HepG2 (cell line): ENCODE results near the gene ZMYND8. TPM values are rescaled to one million over a fixed set of nuclear protein-coding genes. Genes with fewer than 3 reads are reported as not detected.

Experiments used
- ATAC-seq: fragments of 200-7000 bp; cut with Tn5 transposase; 3 replicates; pipeline ENCODE4 v1.9.1; 2020; ENCODE audit warnings: mild to moderate bottlenecking, moderate library complexity
- BruUV-seq: library from RNA; stranded (reverse); fragments of 400-500 nt; replicated peaks from 2 replicates; lab custom pipeline; 2021; lab: Mats Ljungman, UMichigan
- CTCF ChIA-PET: fragments of 300-600 bp; formaldehyde crosslinking; extraction: SDS; loops from one replicate; lab custom pipeline; 2021; ENCODE audit warnings: low total read pairs, inconsistent platforms, low intra/inter-chr PET ratio; lab: Yijun Ruan, JAX
- POLR2A ChIA-PET: fragments of 350-600 bp; sonication (Branson Sonifier 250); formaldehyde crosslinking; loops from one replicate; lab custom pipeline; 2020; ENCODE audit warnings: antibody characterized with exemption, inconsistent platforms; lab: Yijun Ruan, JAX
- DNase-seq: peaks from one replicate; pipeline ENCODE4 v3.0.0-alpha.2; 2015; ENCODE audit warnings: low spot score
- FAIRE-seq: peaks from 3 replicates; lab custom pipeline; 2011; peaks lifted over from hg19 to GRCh38; lab: Jason Lieb, UNC
- H2AFZ ChIP-seq: one replicate; pipeline ENCODE4 v1.6.1; 2011; ENCODE audit warnings: low read length, inconsistent platforms
- H3K27ac ChIP-seq: fragments of 300-600 bp; 3 replicates; pipeline ENCODE4 v1.8.0; 2011; ENCODE audit warnings: mixed run types, mild to moderate bottlenecking, mixed read lengths, low read length, inconsistent platforms; ENCODE audit not compliant: insufficient read depth; ENCODE audit errors: extremely low read length
- H3K27me3 ChIP-seq, 2 experiments: fragments of 200-600 bp in 1 of 2; 2 replicates in 1 of 2; 3 replicates in 1 of 2; pipeline versions ENCODE4 v1.6.0 to v1.8.0; 2011; ENCODE audit warnings: low read length in 2 of 2, mild to moderate bottlenecking in 2 of 2, moderate library complexity in 2 of 2, inconsistent platforms in 1 of 2; ENCODE audit not compliant: insufficient read depth in 2 of 2, control insufficient read depth in 1 of 2
- H3K36me3 ChIP-seq, 2 experiments: fragments of 200-600 bp in 1 of 2; replicated peaks in 1 of 2; 2 replicates in 1 of 2; 3 replicates in 1 of 2; pipeline versions ENCODE4 v1.5.1 to v1.8.0; 2011; ENCODE audit warnings: low read length in 2 of 2, inconsistent platforms in 1 of 2; ENCODE audit not compliant: insufficient read depth in 2 of 2, control insufficient read depth in 1 of 2
- H3K4me1 ChIP-seq: 2 replicates; pipeline ENCODE4 v1.5.1; 2012; ENCODE audit warnings: low read length, inconsistent platforms; ENCODE audit not compliant: insufficient read depth
- H3K4me2 ChIP-seq: 2 replicates; pipeline ENCODE4 v1.6.0; 2011; ENCODE audit warnings: low read depth, low read length, inconsistent platforms
- H3K4me3 ChIP-seq, 3 experiments: fragments of 200-600 bp in 1 of 3; sonication (generic), shearing (Covaris generic) in 1 of 3; replicated peaks in 1 of 3; 2 replicates each; pipeline ENCODE4 v1.5.1; 2011 to 2016; ENCODE audit warnings: low read length in 3 of 3, inconsistent platforms in 2 of 3, low read depth in 2 of 3, mild to moderate bottlenecking in 2 of 3, control low read depth in 1 of 3, mixed read lengths in 1 of 3; ENCODE audit not compliant: insufficient read depth in 1 of 3
- H3K79me2 ChIP-seq: one replicate; pipeline ENCODE4 v1.6.1; 2011; ENCODE audit warnings: low read length, inconsistent platforms; ENCODE audit not compliant: insufficient read depth
- H3K9ac ChIP-seq: 2 replicates; pipeline ENCODE4 v1.6.0; 2011; ENCODE audit warnings: mild to moderate bottlenecking, low read depth, low read length, inconsistent platforms; ENCODE audit not compliant: insufficient read depth
- H3K9me3 ChIP-seq: 2 replicates; pipeline ENCODE4 v1.5.1; 2012; ENCODE audit warnings: mild to moderate bottlenecking, low read length
- H4K20me1 ChIP-seq: 2 replicates; pipeline ENCODE4 v1.6.0; 2011; ENCODE audit warnings: inconsistent platforms, mild to moderate bottlenecking, low read length, moderate library complexity; ENCODE audit not compliant: insufficient read depth
- ARID2 ChIP-seq: sonication (generic); formaldehyde crosslinking; IDR thresholded peaks from 2 replicates; pipeline ENCODE4 v1.8.1; 2022; ENCODE audit warnings: mild to moderate bottlenecking, missing genetic modification reagents, borderline replicate concordance
- ASH2L ChIP-seq: fragments of 300-600, 200-600 bp; sonication (generic); IDR thresholded peaks from 2 replicates; pipeline ENCODE4 v1.7.0; 2017; ENCODE audit warnings: low read depth, mild to moderate bottlenecking, moderate library complexity, mixed read lengths, low read length; ENCODE audit not compliant: insufficient read length
- FOSL1 ChIP-seq: sonication (generic); formaldehyde crosslinking; IDR thresholded peaks from 2 replicates; pipeline ENCODE4 v1.9.0; 2021; ENCODE audit warnings: missing genetic modification reagents, borderline replicate concordance
- HNRNPH1 ChIP-seq: fragments of 200-400 bp; formaldehyde crosslinking; optimal IDR thresholded peaks from 2 replicates; pipeline ENCODE3; 2017; ENCODE audit warnings: mild to moderate bottlenecking, low read depth, low read length
- MAZ ChIP-seq, 2 experiments: sonication (generic) in 1 of 2; formaldehyde crosslinking in 1 of 2; IDR thresholded peaks; 2 replicates each; pipeline versions ENCODE4 v1.5.0 to v1.6.1; 2012 to 2020; ENCODE audit warnings: low read depth in 2 of 2, mild to moderate bottlenecking in 2 of 2, borderline replicate concordance in 1 of 2, improper control_type of control experiment in 1 of 2, low read length in 1 of 2, missing genetic modification reagents in 1 of 2, moderate library complexity in 1 of 2
- NFE2 ChIP-seq: sonication (generic); formaldehyde crosslinking; IDR thresholded peaks from 2 replicates; pipeline ENCODE4 v1.4.0; 2020; ENCODE audit warnings: missing genetic modification reagents
- PHF20 ChIP-seq: sonication (generic); formaldehyde crosslinking; IDR thresholded peaks from 2 replicates; pipeline ENCODE4 v1.5.0; 2020; ENCODE audit warnings: mild to moderate bottlenecking, missing genetic modification reagents
- RXRB ChIP-seq: IDR thresholded peaks from 2 replicates; pipeline ENCODE4 v1.6.1; 2016; ENCODE audit warnings: borderline replicate concordance, missing genetic modification reagents, missing compliant biosample characterization
- SOX13 ChIP-seq, 3 experiments: fragments of 450-650 bp in 1 of 3; sonication (generic) in 1 of 3; formaldehyde crosslinking in 1 of 3; IDR thresholded peaks in 2 of 3; conservative IDR thresholded peaks in 1 of 3; 2 replicates each; pipeline versions ENCODE4 v1.5.0 to v1.6.1; 2016 to 2020; ENCODE audit warnings: antibody characterized with exemption in 1 of 3, mild to moderate bottlenecking in 1 of 3, missing compliant biosample characterization in 1 of 3, missing genetic modification reagents in 1 of 3, moderate library complexity in 1 of 3
- SUZ12 ChIP-seq: fragments of 150-350 bp; IDR thresholded peaks from 2 replicates; pipeline ENCODE4 v1.6.1; 2014; ENCODE audit warnings: low read depth, low read length
- ZEB1 ChIP-seq: IDR thresholded peaks from 2 replicates; pipeline ENCODE4 v1.6.1; 2012; ENCODE audit warnings: mild to moderate bottlenecking, low read depth, inconsistent platforms; ENCODE audit not compliant: insufficient replicate concordance
- ZFYVE20 ChIP-seq: sonication (generic); formaldehyde crosslinking; IDR thresholded peaks from 2 replicates; pipeline ENCODE4 v1.8.0; 2023; ENCODE audit warnings: low read depth, mild to moderate bottlenecking, moderate library complexity, missing genetic modification reagents, borderline replicate concordance
- ZNF605 ChIP-seq: sonication (generic); formaldehyde crosslinking; IDR thresholded peaks from 2 replicates; pipeline ENCODE4 v1.8.0; 2022; ENCODE audit warnings: mild to moderate bottlenecking, missing genetic modification reagents
- ZNF616 ChIP-seq: sonication (generic); formaldehyde crosslinking; IDR thresholded peaks from 2 replicates; pipeline ENCODE4 v1.5.0; 2020; ENCODE audit warnings: low read depth, mild to moderate bottlenecking, missing genetic modification reagents
- ZNF644 ChIP-seq: IDR thresholded peaks from 2 replicates; pipeline ENCODE4 v1.6.1; 2016; ENCODE audit warnings: low read depth
- ZNF713 ChIP-seq: sonication (generic); formaldehyde crosslinking; IDR thresholded peaks from 2 replicates; pipeline ENCODE4 v1.4.0; 2020; ENCODE audit warnings: mild to moderate bottlenecking, missing genetic modification reagents
- WGBS: methylation state at CpG from one replicate; pipeline ENCODE4 v1.1.6; 2017; ENCODE audit warnings: low lambda C conversion rate; 5-methylcytosine and 5-hydroxymethylcytosine counted together
- in situ Hi-C: cut with HindIII; loops from 2 replicates; pipeline ENCODE4 v1.10.0; 2017; ENCODE audit warnings: low pct_unique_long_range_greater_than_20kb; ENCODE audit not compliant: extremely low pct_ligation_motif_present
- intact Hi-C: fragments of 100-400 bp; cut with micrococcal nuclease; formaldehyde crosslinking; loops from one replicate; pipeline ENCODE4 v1.10.0; 2022; ENCODE audit not compliant: unreplicated experiment
- polyA plus RNA-seq, 8 experiments: library from polyadenylated mRNA; depleted of rRNA in 3 of 8; stranded (reverse) in 7 of 8; unstranded in 1 of 8; fragments of >200 nt; fragmentation: Illumina TruSeq in 4 of 8; extraction: Trizol in 4 of 8; gene quantifications; 2 replicates each; pipeline versions ENCODE4 v1.2.1 to v1.2.3, GENCODE V29; 2011 to 2016; ENCODE audit warnings: low read depth in 4 of 8, missing spikeins in 1 of 8, mixed read lengths in 1 of 8; ENCODE audit not compliant: insufficient read depth in 1 of 8
- total RNA-seq, 5 experiments: library from RNA; depleted of rRNA; stranded (reverse); fragments of >200 nt; fragmentation: Illumina TruSeq; extraction: Trizol; gene quantifications; 2 replicates each; pipeline ENCODE4 v1.2.3, GENCODE V29; 2016; ENCODE audit warnings: low read depth in 1 of 5
- TF ChIP-seq, protein P1 (sequence below): sonication (generic); formaldehyde crosslinking; IDR thresholded peaks from 2 replicates; pipeline ENCODE4 v1.4.0; 2020; ENCODE audit warnings: mild to moderate bottlenecking, missing genetic modification reagents, borderline replicate concordance
- TF ChIP-seq, protein P2 (sequence below): sonication (generic); formaldehyde crosslinking; conservative IDR thresholded peaks from 2 replicates; pipeline ENCODE4 v1.4.0; 2020; ENCODE audit warnings: missing genetic modification reagents

Gene ZMYND8
- total and polyA plus RNA-seq, 2 of the 13 experiments (the other 11 are each of a cell fraction or from before 2014, with no cell fraction given), result 53.9 to 84.7 TPM

DNA sequence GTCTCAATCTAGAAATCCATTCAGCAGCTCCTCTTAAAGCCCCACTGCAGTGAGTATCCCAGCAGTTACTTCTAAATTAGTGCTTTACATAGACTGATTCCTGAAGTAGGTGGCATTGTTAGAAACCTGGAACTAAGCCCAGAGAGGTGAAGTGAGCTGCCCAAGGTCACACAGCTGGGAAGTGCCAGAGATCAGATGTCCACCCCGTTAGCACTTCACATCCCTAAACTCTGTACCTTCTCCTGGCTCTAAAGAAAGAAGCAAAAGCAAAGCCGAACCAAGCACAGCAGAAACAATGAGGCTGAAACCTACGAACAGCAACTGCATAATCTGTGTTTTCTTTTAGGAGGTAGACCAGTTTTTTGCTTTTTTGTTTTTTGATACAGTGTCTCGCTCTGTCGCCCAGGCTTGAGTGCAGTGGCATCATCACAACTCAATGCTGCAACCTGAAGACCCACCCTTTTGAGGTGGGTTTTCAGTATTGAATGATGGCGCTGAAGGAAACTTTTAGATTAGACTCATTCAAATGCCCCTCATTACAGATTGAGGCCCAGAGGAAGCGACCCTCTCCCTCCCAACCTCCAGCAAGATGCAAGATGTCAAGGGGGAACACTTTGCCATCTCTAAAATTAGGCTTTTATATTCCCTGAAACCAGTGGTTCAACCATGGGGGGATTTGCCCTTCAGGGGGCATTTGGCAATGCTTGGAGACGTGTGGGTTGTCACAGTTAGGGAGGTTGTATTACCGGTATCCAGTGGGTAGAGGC lies 3.2 kb upstream of the ZMYND8 start:
- in situ Hi-C loops (no loop called here), intact Hi-C loops (loop anchor here (1.0 to 2.0 kb wide), 3 partner anchors 17 to 38 kb away; no protein-coding TSS in a partner anchor)
- FAIRE-seq (peak; percentile 21), ATAC-seq (no peak), DNase-seq (no peak)
- Histone ChIP-seq H3K79me2 (peaks cover 32% of the 10 kb centered on the region), H3K27me3 (no peaks in the 10 kb centered on the region; a peak in 1 of 5 replicates), H3K27ac (peak overlapping the region; percentile 99), H3K9ac (peak overlapping the region; percentile 99), H3K4me2 (peak overlapping the region; percentile 91), H2AFZ (no peak overlapping the region), H3K4me1 (peaks cover 60% of the 10 kb centered on the region), H3K4me3 (peak overlapping the region; percentile 62 to 81 (median 69)), H3K36me3 (no peaks in the 10 kb centered on the region; a peak in 1 of 5 replicates), H4K20me1 (no peaks in the 10 kb centered on the region), H3K9me3 (no peaks in the 10 kb centered on the region)
- BruUV-seq, result no TSS peak
- ChIA-PET CTCF (interaction anchor here (2.9 kb wide), 1 partner anchor 24 kb away, joined by 12 read pairs; no protein-coding TSS in a partner anchor), POLR2A (interaction anchor here (0.9 to 13.6 kb wide), 40 partner anchors 8 to 1562 kb away, joined by 3 to 624 read pairs (median 8); partner anchors contain the start of genes NCOA3 and SLC13A3)
- WGBS, result 3% methylated on average over 9 of the region's 9 CpGs
- no peak for TF ChIP-seq RXRB (CRISPR knock-in tag)
- no peak for TF ChIP-seq NFE2 (CRISPR knock-in tag)
- TF ChIP-seq, protein P1, sequence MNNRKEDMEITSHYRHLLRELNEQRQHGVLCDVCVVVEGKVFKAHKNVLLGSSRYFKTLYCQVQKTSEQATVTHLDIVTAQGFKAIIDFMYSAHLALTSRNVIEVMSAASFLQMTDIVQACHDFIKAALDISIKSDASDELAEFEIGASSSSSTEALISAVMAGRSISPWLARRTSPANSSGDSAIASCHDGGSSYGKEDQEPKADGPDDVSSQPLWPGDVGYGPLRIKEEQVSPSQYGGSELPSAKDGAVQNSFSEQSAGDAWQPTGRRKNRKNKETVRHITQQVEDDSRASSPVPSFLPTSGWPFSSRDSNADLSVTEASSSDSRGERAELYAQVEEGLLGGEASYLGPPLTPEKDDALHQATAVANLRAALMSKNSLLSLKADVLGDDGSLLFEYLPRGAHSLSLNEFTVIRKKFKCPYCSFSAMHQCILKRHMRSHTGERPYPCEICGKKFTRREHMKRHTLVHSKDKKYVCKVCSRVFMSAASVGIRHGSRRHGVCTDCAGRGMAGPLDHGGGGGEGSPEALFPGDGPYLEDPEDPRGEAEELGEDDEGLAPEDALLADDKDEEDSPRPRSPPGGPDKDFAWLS (CRISPR knock-in tag), result 0 out of 2 replicates have a peak, but pooled peaks have one; percentile 67
- 0 out of 2 replicates have a peak, but pooled peaks have one; percentile 14 for TF ChIP-seq PHF20 (CRISPR knock-in tag)
- TF ChIP-seq ASH2L, result peak; percentile 8
- no peak for TF ChIP-seq ARID2 (CRISPR knock-in tag)
- 0 out of 2 replicates have a peak, but pooled peaks have one; percentile 8 for TF ChIP-seq SUZ12
- no peak for TF ChIP-seq ZNF616
- TF ChIP-seq ZFYVE20 (CRISPR knock-in tag), result no peak
- TF ChIP-seq ZNF644 (CRISPR knock-in tag), result peak; percentile 63; the same call in 1 of the 2 replicates
- TF ChIP-seq ZNF713, result 0 out of 2 replicates have a peak, but pooled peaks have one; percentile 86
- TF ChIP-seq MAZ (IDR thresholded peaks at IDR 0.05; ENCODE audit: borderline replicate concordance, low read depth, low read length), result no peak
- peak; percentile 88 for TF ChIP-seq MAZ (CRISPR knock-in tag; IDR thresholded peaks at IDR 0.05; ENCODE audit: low read depth)
- no peak for TF ChIP-seq HNRNPH1
- no peak for TF ChIP-seq ZNF605 (CRISPR knock-in tag)
- TF ChIP-seq, protein P2, sequence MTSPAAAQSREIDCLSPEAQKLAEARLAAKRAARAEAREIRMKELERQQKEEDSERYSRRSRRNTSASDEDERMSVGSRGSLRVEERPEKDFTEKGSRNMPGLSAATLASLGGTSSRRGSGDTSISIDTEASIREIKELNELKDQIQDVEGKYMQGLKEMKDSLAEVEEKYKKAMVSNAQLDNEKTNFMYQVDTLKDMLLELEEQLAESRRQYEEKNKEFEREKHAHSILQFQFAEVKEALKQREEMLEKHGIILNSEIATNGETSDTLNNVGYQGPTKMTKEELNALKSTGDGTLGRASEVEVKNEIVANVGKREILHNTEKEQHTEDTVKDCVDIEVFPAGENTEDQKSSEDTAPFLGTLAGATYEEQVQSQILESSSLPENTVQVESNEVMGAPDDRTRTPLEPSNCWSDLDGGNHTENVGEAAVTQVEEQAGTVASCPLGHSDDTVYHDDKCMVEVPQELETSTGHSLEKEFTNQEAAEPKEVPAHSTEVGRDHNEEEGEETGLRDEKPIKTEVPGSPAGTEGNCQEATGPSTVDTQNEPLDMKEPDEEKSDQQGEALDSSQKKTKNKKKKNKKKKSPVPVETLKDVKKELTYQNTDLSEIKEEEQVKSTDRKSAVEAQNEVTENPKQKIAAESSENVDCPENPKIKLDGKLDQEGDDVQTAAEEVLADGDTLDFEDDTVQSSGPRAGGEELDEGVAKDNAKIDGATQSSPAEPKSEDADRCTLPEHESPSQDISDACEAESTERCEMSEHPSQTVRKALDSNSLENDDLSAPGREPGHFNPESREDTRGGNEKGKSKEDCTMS (CRISPR knock-in tag), result peak; percentile 23; the same call in 1 of the 2 replicates
- TF ChIP-seq ZEB1, result no peak
- TF ChIP-seq SOX13 (IDR thresholded peaks at IDR 0.05), result no peak
- TF ChIP-seq SOX13 (CRISPR knock-in tag; conservative IDR thresholded peaks at IDR 0.05 in 1 of 2, IDR thresholded peaks at IDR 0.05 in 1 of 2), result peak in 1 of 2 experiments; percentile 56; a peak in 1 of 4 replicates
- TF ChIP-seq FOSL1 (CRISPR knock-in tag), result no peak
